Measurements from ENCODE around the gene RAET1L.
"Not testable (repeated sequence)": the region's sequence is repeated elsewhere in the genome, so short reads cannot be mapped to it uniquely, and the experiment has no call there.

The RAET1L gene

GRCh38 chr6:150015281-150016001, 9.9 kb downstream of the RAET1L start:
- DNase-seq = not testable (repeated sequence)

GRCh38 chr6:150014623-150015280, 10.6 kb downstream of the RAET1L start:
- not testable (repeated sequence) for DNase-seq

GRCh38 chr6:150013785-150014622, 11.3 kb downstream of the RAET1L start:
- not testable (repeated sequence) for DNase-seq

GRCh38 chr6:150012846-150013784, 12.2 kb downstream of the RAET1L start:
- DNase-seq = not testable (repeated sequence)

GRCh38 chr6:150008588-150008987, 16.7 kb downstream of the RAET1L start:
- no peak for DNase-seq

- peak; percentile 28 for DNase-seq
Observed at GRCh38 chr6:150006961-150007464, 18.3 kb downstream of the RAET1L start.

- no peak for DNase-seq
Observed at GRCh38 chr6:150005761-150006651, 19.3 kb downstream of the RAET1L start.

GRCh38 chr6:150004783-150005717, 20.3 kb downstream of the RAET1L start:
- DNase-seq = peak; percentile 85

GRCh38 chr6:150004101-150004782, 21.1 kb downstream of the RAET1L start:
- DNase-seq = peak; percentile 53

GRCh38 chr6:150003599-150003998, 21.7 kb downstream of the RAET1L start:
- DNase-seq = not testable (repeated sequence)

- DNase-seq = no peak
Observed at GRCh38 chr6:150002710-150003109, 22.6 kb downstream of the RAET1L start.

- DNase-seq = no peak
Observed at GRCh38 chr6:150001295-150002008, 23.9 kb downstream of the RAET1L start.

- DNase-seq = no peak
Observed at GRCh38 chr6:149999636-150000035, 25.7 kb downstream of the RAET1L start.

- DNase-seq = no peak
Observed at GRCh38 chr6:149995971-149996370, 29.4 kb downstream of the RAET1L start.

- DNase-seq = no peak
Observed at GRCh38 chr6:149995235-149995750, 30.0 kb downstream of the RAET1L start.

GRCh38 chr6:149991838-149992237, 33.5 kb downstream of the RAET1L start:
- no peak for DNase-seq

GRCh38 chr6:149991472-149991795, 33.9 kb downstream of the RAET1L start:
- not testable (repeated sequence) for DNase-seq
